SK-N-DZ (cell line): Measurements from ENCODE around the gene AKAP7.
"Not testable (repeated sequence)": the region's sequence is repeated elsewhere in the genome, so short reads cannot be mapped to it uniquely, and the experiment has no call there.

ENCODE experiments used
- DNase-seq: peaks from one replicate; pipeline ENCODE4 v3.0.0-alpha.2; 2015; ENCODE audit warnings: low spot score

AKAP7 gene

GRCh38 chr6:131292145-131292938, 157.1 kb downstream of the AKAP7 start:
- no peak for DNase-seq

- DNase-seq = no peak
Measured at GRCh38 chr6:131293472-131293911, 158.2 kb downstream of the AKAP7 start.

DNA sequence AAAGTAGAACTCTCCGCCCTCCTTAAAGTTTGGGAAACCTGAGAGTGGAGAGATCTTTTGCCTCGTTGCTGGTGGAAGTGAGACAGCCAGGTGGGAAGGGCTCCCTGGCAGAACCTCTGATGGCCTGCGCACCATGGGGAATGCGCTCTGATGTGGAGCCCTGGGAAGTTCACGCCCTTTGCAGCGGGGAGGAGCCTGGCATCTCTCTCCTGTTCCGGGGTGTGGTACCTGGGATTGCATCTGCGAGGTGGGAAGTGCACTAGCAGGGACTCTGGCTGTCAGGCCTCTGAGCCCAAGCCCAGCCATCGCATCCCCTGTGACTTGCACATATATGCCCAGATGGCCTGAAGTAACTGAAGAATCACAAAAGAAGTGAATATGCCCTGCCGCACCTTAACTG, 159.8 kb downstream of the AKAP7 start:
- no peak for DNase-seq

GRCh38 chr6:131300826-131301225, 165.6 kb downstream of the AKAP7 start:
- DNase-seq = not testable (repeated sequence)

DNA sequence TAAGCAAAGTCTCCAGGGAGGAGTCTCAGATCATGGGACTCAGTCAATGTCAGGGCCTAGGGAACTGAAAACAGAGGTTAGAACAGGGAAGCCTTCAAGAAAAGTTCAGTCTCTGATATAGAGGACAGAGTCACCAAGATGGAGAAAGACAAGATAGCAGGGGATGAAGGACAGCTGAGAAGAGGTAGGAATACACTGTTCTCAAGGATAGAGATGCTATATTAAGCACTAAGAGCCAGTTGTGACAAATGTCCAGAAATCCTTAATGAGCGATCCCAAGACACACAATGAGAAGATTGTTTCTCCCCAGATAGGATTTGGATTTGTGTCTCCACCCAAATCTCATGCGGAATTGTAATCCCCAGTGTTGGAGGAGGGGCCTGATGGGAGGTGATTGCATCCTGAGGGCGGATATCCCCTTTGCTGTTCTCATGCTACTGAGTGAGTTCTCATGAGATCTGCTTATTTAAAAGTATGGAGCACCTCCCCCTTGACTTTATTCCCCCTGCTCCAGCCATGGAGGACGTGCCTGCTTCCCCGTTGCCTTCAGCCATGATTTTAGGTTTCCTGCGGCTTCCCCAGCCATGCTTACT, 168.2 kb downstream of the AKAP7 start:
- no peak for DNase-seq

DNA sequence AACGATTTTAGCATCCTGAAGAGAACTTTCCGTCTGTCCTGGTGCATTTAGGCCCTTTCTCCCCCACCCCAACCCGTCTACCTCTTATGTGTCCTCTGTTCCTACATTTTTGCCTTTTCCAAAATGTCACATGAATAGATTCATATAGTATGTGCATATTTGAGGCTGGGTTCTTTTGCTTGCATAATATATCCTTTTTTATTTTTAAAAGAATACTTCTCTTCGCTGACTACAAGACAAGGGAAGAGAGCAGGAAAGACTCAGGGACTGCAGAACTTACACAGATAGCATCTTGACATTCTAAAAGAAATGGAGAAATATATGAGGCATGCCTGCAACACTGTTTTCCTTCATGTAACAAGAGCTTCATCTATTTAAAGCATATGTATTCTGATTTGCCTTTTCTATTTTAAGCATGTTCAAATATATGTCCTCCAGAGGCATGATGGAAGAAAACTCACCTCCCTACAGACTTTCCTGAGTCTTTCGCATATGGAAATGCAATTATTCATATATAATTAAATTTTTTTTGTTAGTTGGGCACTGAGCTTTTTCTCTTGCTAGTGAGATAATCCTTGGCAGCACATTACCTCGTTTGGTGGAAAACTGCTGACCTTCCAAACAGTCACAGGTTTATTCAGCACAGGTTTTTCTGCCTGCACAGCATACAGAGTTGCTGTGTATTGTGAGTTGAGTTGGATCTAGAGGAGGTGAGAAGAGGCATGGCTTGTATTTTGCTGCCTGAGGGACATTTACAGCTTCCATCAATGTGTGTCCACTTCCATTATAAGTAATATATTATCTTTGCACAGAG, 170.0 kb downstream of the AKAP7 start:
- no peak for DNase-seq

- no peak for DNase-seq
Measured at GRCh38 chr6:131309437-131309836, 174.2 kb downstream of the AKAP7 start.

DNA sequence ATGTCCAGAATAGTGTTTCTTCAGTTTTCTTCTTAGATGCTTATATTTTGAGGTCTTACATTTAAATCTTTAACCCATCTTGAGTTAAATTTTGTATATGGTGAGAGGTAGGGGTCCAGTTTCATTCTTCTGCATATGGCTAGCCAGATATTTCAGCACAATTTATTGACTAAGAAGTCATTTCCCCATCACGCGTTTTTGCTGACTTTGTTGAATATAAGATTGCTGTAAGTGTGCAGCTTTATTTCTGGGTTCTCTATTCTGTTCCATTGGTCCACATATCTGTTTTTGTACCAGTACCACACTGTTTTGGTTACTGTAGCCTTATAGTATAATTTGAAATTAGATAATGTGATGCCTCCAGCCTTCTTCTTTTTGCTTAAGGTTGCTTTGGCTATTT, 179.6 kb downstream of the AKAP7 start:
- no peak for DNase-seq

DNA sequence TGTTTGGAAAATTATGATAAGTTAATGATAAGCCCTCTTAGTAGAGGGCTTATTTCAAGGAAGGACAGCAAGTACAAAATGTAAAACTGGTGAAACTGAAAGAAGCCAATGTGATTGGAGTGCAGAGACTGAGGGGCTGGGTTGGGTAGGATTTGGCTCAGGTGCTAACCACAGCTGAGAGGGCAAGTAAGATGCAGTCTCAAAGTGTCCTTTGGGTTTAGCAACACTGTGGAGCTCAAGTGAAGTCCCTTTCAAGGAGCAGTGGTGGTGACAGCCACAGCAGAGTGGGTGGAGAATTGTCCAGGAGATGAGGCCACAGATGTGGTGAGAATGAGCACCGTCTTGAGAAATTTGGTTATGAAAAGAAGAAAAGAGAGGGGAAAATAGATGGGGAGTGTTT, 181.4 kb downstream of the AKAP7 start:
- DNase-seq = no peak

- no peak for DNase-seq
Measured at GRCh38 chr6:131317516-131317915, 182.2 kb downstream of the AKAP7 start.

GRCh38 chr6:131321589-131321988, 186.3 kb downstream of the AKAP7 start:
- DNase-seq = no peak

DNA sequence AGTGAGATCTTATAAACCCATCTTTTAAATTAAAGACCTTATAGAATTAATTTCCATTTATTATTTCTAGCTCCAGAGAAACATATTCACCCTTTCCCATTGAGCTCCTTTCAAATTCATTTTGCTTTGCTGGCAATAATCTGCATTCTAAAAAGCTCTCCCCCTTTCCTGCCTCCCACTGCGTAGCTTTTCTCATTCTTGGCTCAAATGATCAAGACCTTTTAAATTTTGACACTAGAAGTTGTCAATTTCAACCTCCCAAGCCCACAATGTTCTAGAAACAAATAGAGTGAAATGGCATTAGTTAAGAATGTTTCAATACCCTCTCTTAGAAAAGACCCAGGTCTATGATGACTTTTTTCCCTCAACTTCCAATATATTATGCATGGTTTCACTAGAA, 186.9 kb downstream of the AKAP7 start:
- DNase-seq = no peak

DNA sequence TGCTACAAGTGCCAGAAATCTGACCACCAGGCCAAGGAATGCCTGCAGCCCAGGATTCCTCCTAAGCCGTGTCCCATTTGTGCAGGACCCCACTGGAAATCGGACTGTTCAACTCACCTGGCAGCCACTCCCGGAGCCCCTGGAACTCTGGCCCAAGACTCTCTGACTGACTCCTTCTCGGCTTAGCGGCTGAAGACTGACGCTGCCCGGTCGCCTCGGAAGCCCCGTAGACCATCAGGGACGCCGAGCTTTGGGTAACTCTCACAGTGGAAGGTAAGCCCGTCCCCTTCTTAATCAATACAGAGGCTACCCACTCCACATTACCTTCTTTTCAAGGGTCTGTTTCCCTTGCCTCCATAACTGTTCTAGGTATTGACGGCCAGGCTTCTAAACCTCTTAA, 190.4 kb downstream of the AKAP7 start:
- DNase-seq = not testable (repeated sequence)

DNA sequence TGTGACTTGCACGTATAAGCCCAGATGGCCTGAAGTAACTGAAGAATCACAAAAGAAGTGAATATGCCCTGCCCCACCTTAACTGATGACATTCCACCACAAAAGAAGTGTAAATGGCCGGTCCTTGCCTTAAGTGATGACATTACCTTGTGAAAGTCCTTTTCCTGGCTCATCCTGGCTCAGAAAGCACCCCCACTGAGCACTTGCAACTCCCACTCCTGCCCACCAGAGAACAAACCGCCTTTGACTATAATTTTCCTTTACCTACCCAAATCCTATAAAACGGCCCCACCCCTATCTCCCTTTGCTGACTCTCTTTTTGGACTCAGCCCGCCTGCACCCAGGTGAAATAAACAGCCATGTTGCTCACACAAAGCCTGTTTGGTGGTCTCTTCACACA, 193.5 kb downstream of the AKAP7 start:
- not testable (repeated sequence) for DNase-seq

DNA sequence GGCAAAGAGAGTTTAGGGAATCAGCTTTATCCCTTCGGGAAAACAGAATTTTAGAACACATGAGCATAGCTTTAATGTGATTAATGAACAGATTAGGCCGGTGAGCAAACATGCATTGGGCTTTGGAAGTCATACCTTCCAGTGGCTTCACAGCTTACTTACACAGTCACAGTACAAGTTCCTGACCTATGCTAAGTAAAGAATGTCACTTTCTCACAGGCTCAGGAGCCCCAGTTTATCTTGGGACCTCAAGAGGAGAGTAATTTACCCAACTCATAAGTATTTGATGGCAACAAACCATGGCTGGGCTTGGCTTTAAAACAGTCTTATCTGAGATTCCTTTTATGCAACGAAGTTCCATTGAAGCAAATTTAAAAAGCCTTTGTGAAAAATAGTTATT, 195.9 kb downstream of the AKAP7 start:
- no peak for DNase-seq

DNA sequence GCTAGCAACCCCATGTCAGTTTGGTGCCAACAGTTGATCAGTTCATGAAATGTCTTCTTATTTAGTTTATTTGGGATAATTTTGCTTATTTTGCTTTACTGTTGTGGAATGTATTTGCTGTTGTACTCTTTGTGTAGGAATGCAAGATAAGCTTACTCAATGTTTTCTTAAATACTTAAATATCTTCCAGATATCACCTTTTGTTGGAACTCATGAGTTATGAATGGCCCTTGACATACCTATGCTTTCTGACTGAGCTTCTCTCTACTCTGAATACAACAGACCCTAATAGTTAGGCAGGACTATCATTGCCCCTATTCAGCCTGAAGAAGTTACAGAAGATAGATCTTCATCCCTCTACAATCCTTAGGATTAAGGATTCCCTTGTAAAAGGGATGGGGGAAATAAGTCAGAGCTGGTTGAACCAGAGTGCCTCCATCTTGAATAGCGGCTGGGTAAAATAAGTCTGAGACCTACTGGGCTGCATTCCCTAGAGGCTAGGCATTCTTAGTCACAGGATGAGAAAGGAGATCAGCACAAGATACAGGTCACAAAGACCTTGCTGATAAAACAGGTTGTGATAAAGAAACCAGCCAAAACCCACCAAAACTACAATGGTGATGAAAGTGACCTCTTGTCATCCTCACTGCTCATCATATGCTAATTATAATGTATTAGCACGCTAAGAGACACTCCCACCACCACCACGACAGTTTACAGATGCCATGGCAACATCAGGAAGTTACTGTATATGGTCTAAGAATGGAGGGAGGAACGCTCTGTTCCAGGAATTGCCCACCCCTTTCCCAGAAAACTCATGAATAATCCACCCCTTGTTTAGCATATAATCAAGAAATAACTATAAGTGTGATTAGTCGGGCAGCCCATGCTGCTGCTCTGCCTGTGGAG, 196.9 kb downstream of the AKAP7 start:
- DNase-seq = no peak
